WTC11 (cell line): ENCODE measurements around the gene TMEM263.

Source experiments
- CREM ChIP-seq: sonication (generic); formaldehyde crosslinking; IDR thresholded peaks from 2 replicates; pipeline ENCODE4 v1.8.1; 2022; ENCODE audit warnings: mild to moderate bottlenecking, missing genetic modification reagents, moderate library complexity
- ELF4 ChIP-seq: sonication (generic); formaldehyde crosslinking; IDR thresholded peaks from 2 replicates; pipeline ENCODE4 v1.8.1; 2022; ENCODE audit warnings: low read depth, mild to moderate bottlenecking, moderate library complexity, missing genetic modification reagents
- NFYB ChIP-seq: sonication (generic); formaldehyde crosslinking; conservative IDR thresholded peaks from 2 replicates; pipeline ENCODE4 v1.8.0; 2022; ENCODE audit warnings: low read depth, missing genetic modification reagents
- NR2C2 ChIP-seq: sonication (generic); formaldehyde crosslinking; IDR thresholded peaks from 2 replicates; pipeline ENCODE4 v1.8.0; 2022; ENCODE audit warnings: mild to moderate bottlenecking, missing genetic modification reagents
- PRRX2 ChIP-seq: fragments of 250-450 bp; sonication (Bioruptor Pico); IDR thresholded peaks from 2 replicates; pipeline ENCODE4 v1.8.0; 2021; ENCODE audit warnings: mild to moderate bottlenecking
- SP1 ChIP-seq: sonication (generic); formaldehyde crosslinking; conservative IDR thresholded peaks from 2 replicates; pipeline ENCODE4 v1.8.1; 2022; ENCODE audit warnings: missing genetic modification reagents
- TEAD4 ChIP-seq: sonication (generic); formaldehyde crosslinking; IDR thresholded peaks from 2 replicates; pipeline ENCODE4 v1.8.0; 2022; ENCODE audit warnings: mild to moderate bottlenecking, missing genetic modification reagents
- TF ChIP-seq, protein P1 (sequence below): fragments of 200-600 bp; IDR thresholded peaks from 2 replicates; pipeline ENCODE4 v1.8.0; 2022; ENCODE audit warnings: antibody characterized with exemption
- TF ChIP-seq, protein P2 (sequence below): sonication (generic); formaldehyde crosslinking; IDR thresholded peaks from 2 replicates; pipeline ENCODE4 v1.8.0; 2022; ENCODE audit warnings: mild to moderate bottlenecking, missing genetic modification reagents
- TF ChIP-seq, protein P3 (sequence below): fragments of 250-450 bp; sonication (Bioruptor Pico); IDR thresholded peaks from 2 replicates; pipeline ENCODE4 v1.9.0; 2021; ENCODE audit warnings: mild to moderate bottlenecking, borderline replicate concordance
- TF ChIP-seq, protein P4 (sequence below): sonication (generic); formaldehyde crosslinking; IDR thresholded peaks from 2 replicates; pipeline ENCODE4 v1.8.1; 2023; ENCODE audit warnings: mild to moderate bottlenecking, missing genetic modification reagents, moderate library complexity

DNA sequence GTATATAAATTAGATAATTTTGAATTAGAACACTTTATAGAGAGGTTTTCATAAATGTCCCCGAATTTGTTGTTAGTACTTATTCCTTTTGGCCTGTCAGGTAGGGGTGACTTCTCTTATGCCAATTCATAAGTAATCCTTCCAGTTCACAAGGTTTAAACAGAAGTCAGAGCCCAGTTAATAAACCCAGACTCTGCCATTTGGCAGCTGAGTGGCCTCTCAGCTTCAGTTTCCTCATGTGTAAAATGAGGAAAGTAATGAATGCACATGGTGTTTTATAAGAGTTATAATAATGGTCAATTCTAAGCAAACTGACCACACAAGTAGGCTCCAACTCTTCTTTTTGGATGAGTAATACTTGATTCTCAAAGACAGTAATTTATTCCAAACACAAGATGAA lies 21.0 kb downstream of the TMEM263 start:
- TF ChIP-seq, protein P1, sequence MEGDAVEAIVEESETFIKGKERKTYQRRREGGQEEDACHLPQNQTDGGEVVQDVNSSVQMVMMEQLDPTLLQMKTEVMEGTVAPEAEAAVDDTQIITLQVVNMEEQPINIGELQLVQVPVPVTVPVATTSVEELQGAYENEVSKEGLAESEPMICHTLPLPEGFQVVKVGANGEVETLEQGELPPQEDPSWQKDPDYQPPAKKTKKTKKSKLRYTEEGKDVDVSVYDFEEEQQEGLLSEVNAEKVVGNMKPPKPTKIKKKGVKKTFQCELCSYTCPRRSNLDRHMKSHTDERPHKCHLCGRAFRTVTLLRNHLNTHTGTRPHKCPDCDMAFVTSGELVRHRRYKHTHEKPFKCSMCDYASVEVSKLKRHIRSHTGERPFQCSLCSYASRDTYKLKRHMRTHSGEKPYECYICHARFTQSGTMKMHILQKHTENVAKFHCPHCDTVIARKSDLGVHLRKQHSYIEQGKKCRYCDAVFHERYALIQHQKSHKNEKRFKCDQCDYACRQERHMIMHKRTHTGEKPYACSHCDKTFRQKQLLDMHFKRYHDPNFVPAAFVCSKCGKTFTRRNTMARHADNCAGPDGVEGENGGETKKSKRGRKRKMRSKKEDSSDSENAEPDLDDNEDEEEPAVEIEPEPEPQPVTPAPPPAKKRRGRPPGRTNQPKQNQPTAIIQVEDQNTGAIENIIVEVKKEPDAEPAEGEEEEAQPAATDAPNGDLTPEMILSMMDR = no peak
- no peak for TF ChIP-seq NR2C2
- TF ChIP-seq, protein P2, sequence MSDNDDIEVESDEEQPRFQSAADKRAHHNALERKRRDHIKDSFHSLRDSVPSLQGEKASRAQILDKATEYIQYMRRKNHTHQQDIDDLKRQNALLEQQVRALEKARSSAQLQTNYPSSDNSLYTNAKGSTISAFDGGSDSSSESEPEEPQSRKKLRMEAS (CRISPR knock-in tag) = no peak
- TF ChIP-seq PRRX2 (CRISPR knock-in tag) = no peak
- no peak for TF ChIP-seq CREM (CRISPR knock-in tag)
- no peak for TF ChIP-seq NFYB (CRISPR knock-in tag)
- no peak for TF ChIP-seq ELF4
- TF ChIP-seq TEAD4 (CRISPR knock-in tag) = no peak
- TF ChIP-seq, protein P3, sequence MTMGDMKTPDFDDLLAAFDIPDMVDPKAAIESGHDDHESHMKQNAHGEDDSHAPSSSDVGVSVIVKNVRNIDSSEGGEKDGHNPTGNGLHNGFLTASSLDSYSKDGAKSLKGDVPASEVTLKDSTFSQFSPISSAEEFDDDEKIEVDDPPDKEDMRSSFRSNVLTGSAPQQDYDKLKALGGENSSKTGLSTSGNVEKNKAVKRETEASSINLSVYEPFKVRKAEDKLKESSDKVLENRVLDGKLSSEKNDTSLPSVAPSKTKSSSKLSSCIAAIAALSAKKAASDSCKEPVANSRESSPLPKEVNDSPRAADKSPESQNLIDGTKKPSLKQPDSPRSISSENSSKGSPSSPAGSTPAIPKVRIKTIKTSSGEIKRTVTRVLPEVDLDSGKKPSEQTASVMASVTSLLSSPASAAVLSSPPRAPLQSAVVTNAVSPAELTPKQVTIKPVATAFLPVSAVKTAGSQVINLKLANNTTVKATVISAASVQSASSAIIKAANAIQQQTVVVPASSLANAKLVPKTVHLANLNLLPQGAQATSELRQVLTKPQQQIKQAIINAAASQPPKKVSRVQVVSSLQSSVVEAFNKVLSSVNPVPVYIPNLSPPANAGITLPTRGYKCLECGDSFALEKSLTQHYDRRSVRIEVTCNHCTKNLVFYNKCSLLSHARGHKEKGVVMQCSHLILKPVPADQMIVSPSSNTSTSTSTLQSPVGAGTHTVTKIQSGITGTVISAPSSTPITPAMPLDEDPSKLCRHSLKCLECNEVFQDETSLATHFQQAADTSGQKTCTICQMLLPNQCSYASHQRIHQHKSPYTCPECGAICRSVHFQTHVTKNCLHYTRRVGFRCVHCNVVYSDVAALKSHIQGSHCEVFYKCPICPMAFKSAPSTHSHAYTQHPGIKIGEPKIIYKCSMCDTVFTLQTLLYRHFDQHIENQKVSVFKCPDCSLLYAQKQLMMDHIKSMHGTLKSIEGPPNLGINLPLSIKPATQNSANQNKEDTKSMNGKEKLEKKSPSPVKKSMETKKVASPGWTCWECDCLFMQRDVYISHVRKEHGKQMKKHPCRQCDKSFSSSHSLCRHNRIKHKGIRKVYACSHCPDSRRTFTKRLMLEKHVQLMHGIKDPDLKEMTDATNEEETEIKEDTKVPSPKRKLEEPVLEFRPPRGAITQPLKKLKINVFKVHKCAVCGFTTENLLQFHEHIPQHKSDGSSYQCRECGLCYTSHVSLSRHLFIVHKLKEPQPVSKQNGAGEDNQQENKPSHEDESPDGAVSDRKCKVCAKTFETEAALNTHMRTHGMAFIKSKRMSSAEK (CRISPR knock-in tag) = no peak
- TF ChIP-seq, protein P4, sequence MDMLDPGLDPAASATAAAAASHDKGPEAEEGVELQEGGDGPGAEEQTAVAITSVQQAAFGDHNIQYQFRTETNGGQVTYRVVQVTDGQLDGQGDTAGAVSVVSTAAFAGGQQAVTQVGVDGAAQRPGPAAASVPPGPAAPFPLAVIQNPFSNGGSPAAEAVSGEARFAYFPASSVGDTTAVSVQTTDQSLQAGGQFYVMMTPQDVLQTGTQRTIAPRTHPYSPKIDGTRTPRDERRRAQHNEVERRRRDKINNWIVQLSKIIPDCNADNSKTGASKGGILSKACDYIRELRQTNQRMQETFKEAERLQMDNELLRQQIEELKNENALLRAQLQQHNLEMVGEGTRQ = no peak
- TF ChIP-seq SP1 (CRISPR knock-in tag) = no peak
